ENCODE measurements around the gene MYL9. TPM values are rescaled to one million over a fixed set of nuclear protein-coding genes. Genes with fewer than 3 reads are reported as not detected.

Gene MYL9
- total and polyA plus RNA-seq, 3 experiments from 2014 or later = not detected

GRCh38 chr20:36582322-36582721 lies 41.0 kb downstream of the MYL9 start:
- H3K4me1 ChIP-seq (ENCODE audit: insufficient read depth, low read length) = peaks cover 13% of the 10 kb centered on the region
- ChIA-PET CTCF (interaction anchor here (1.7 kb wide), 1 partner anchor 23 kb away, joined by 5 read pairs; the partner anchor contains the start of gene RAB5IF), POLR2A (no interaction called here)
- H3K4me3 ChIP-seq (ENCODE audit: low read length) = no peak overlapping the region
- H3K4me1 Mint-ChIP-seq = peaks cover 12 to 27% (median 23%) of the 10 kb centered on the region in 3 donors
- peak overlapping the region in 7 of 8 donors; percentile 36 to 88 (median 63) for H3K27ac Mint-ChIP-seq
- H3K9me3 Mint-ChIP-seq = no peaks in the 10 kb centered on the region
- no peaks in the 10 kb centered on the region for H3K9me3 ChIP-seq (ENCODE audit: low read length)
- no peaks in the 10 kb centered on the region for H3K27me3 Mint-ChIP-seq
- peak in 1 of 5 donors; percentile 36 for DNase-seq
- H3K4me3 Mint-ChIP-seq = no peak overlapping the region
- no peaks in the 10 kb centered on the region for H3K27me3 ChIP-seq (ENCODE audit: insufficient read depth, low read length, poor library complexity, severe bottlenecking)
- peaks cover 25% of the 10 kb centered on the region for H3K36me3 ChIP-seq (ENCODE audit: insufficient read depth, low read length)
- no peak overlapping the region for H3K27ac ChIP-seq (ENCODE audit: low read depth, low read length)
- H3K36me3 Mint-ChIP-seq = peaks cover 0 to 57% (median 17%) of the 10 kb centered on the region in 3 donors

GRCh38 chr20:36582821-36583220 lies 41.5 kb downstream of the MYL9 start:
- ChIA-PET POLR2A (no interaction called here), CTCF (interaction anchor here (1.1 to 1.7 kb wide), 2 partner anchors 12 to 23 kb away, joined by 4 to 5 read pairs; partner anchors contain the start of gene RAB5IF)
- H3K36me3 ChIP-seq (ENCODE audit: insufficient read depth, low read length) = peaks cover 25% of the 10 kb centered on the region
- no peaks in the 10 kb centered on the region for H3K27me3 ChIP-seq (ENCODE audit: insufficient read depth, low read length, poor library complexity, severe bottlenecking)
- no peak overlapping the region for H3K4me3 ChIP-seq (ENCODE audit: low read length)
- no peaks in the 10 kb centered on the region for H3K27me3 Mint-ChIP-seq
- H3K4me3 Mint-ChIP-seq = peak overlapping the region in 1 of 7 donors; percentile 63
- H3K9me3 Mint-ChIP-seq = no peaks in the 10 kb centered on the region
- H3K27ac ChIP-seq (ENCODE audit: low read depth, low read length) = no peak overlapping the region
- peaks cover 0 to 58% (median 19%) of the 10 kb centered on the region in 3 donors for H3K36me3 Mint-ChIP-seq
- peaks cover 12% of the 10 kb centered on the region for H3K4me1 ChIP-seq (ENCODE audit: insufficient read depth, low read length)
- H3K9me3 ChIP-seq (ENCODE audit: low read length) = no peaks in the 10 kb centered on the region
- no peak for DNase-seq
- H3K27ac Mint-ChIP-seq = peak overlapping the region in 7 of 8 donors; percentile 17 to 93 (median 54)
- H3K4me1 Mint-ChIP-seq = peaks cover 15 to 32% (median 27%) of the 10 kb centered on the region in 3 donors

- Histone ChIP-seq H3K4me3 (ENCODE audit: low read length) (no peak overlapping the region), H3K4me1 (ENCODE audit: insufficient read depth, low read length) (peaks cover 8% of the 10 kb centered on the region), H3K27ac (ENCODE audit: low read depth, low read length) (no peak overlapping the region), H3K36me3 (ENCODE audit: insufficient read depth, low read length) (peaks cover 18% of the 10 kb centered on the region), H3K27me3 (ENCODE audit: insufficient read depth, low read length, poor library complexity, severe bottlenecking) (no peaks in the 10 kb centered on the region), H3K9me3 (ENCODE audit: low read length) (no peaks in the 10 kb centered on the region)
- DNase-seq = no peak
- Mint-ChIP-seq H3K4me1 (peaks cover 15 to 32% (median 30%) of the 10 kb centered on the region in 3 donors), H3K36me3 (peaks cover 0 to 55% (median 19%) of the 10 kb centered on the region in 3 donors), H3K4me3 (no peak overlapping the region), H3K9me3 (no peaks in the 10 kb centered on the region), H3K27me3 (no peaks in the 10 kb centered on the region), H3K27ac (peak overlapping the region in 5 of 8 donors; percentile 53 to 84 (median 61))
- ChIA-PET POLR2A (no interaction called here), CTCF (interaction anchor here (1.1 to 1.4 kb wide), 2 partner anchors 9 to 11 kb away, joined by 3 to 4 read pairs; no protein-coding TSS in a partner anchor)
Observed at GRCh38 chr20:36584018-36584481, 42.7 kb downstream of the MYL9 start.

GRCh38 chr20:36585410-36586125 lies 44.2 kb downstream of the MYL9 start:
- POLR2A ChIA-PET = interaction anchor here (0.6 to 1.5 kb wide), 4 partner anchors 10 to 38 kb away, joined by 3 to 8 read pairs (median 4); partner anchors contain the start of gene TGIF2
- H3K27ac ChIP-seq (ENCODE audit: low read depth, low read length) = no peak overlapping the region

GRCh38 chr20:36587388-36588070 lies 46.2 kb downstream of the MYL9 start:
- Mint-ChIP-seq H3K27me3 (no peaks in the 10 kb centered on the region), H3K4me1 (peaks cover 21 to 36% (median 34%) of the 10 kb centered on the region in 3 donors), H3K27ac (peak overlapping the region; percentile 33 to 82 (median 76)), H3K36me3 (peaks cover 0 to 53% (median 7%) of the 10 kb centered on the region in 3 donors), H3K4me3 (peak overlapping the region in 1 of 7 donors; percentile 51), H3K9me3 (no peaks in the 10 kb centered on the region)
- H3K27me3 ChIP-seq (ENCODE audit: insufficient read depth, low read length, poor library complexity, severe bottlenecking) = no peaks in the 10 kb centered on the region
- H3K36me3 ChIP-seq (ENCODE audit: insufficient read depth, low read length) = no peaks in the 10 kb centered on the region
- no peaks in the 10 kb centered on the region for H3K9me3 ChIP-seq (ENCODE audit: low read length)
- peaks cover 14% of the 10 kb centered on the region for H3K4me1 ChIP-seq (ENCODE audit: insufficient read depth, low read length)
- no peak overlapping the region for H3K4me3 ChIP-seq (ENCODE audit: low read length)
- ChIA-PET CTCF (interaction anchor here (0.9 to 7.6 kb wide), 6 partner anchors 12 to 167 kb away, joined by 3 to 46 read pairs (median 4); partner anchors contain the start of genes RAB5IF and SLA2), POLR2A (interaction anchor here (1.0 to 2.3 kb wide), 4 partner anchors 9 to 18 kb away, joined by 8 to 17 read pairs (median 12); partner anchors contain the start of genes RAB5IF and TGIF2)
- H3K27ac ChIP-seq (ENCODE audit: low read depth, low read length) = no peak overlapping the region
- no peak for DNase-seq

More at GRCh38 chr20:36585410-36586125, 44.2 kb downstream of the MYL9 start:
- peaks cover 0 to 51% (median 11%) of the 10 kb centered on the region in 3 donors for H3K36me3 Mint-ChIP-seq
- CTCF ChIA-PET = interaction anchor here (1.4 to 7.6 kb wide), 4 partner anchors 10 to 20 kb away, joined by 3 to 46 read pairs (median 4); partner anchors contain the start of genes RAB5IF and TGIF2
- H3K27ac Mint-ChIP-seq = peak overlapping the region in 3 of 8 donors; percentile 15 to 79 (median 49)
- Histone ChIP-seq H3K36me3 (ENCODE audit: insufficient read depth, low read length) (peaks cover 5% of the 10 kb centered on the region), H3K27me3 (ENCODE audit: insufficient read depth, low read length, poor library complexity, severe bottlenecking) (no peaks in the 10 kb centered on the region), H3K4me3 (ENCODE audit: low read length) (no peak overlapping the region), H3K4me1 (ENCODE audit: insufficient read depth, low read length) (peaks cover 8% of the 10 kb centered on the region), H3K9me3 (ENCODE audit: low read length) (no peaks in the 10 kb centered on the region)
- H3K9me3 Mint-ChIP-seq = no peaks in the 10 kb centered on the region
- H3K4me1 Mint-ChIP-seq = peaks cover 14 to 27% (median 26%) of the 10 kb centered on the region in 3 donors
- no peaks in the 10 kb centered on the region for H3K27me3 Mint-ChIP-seq
- no peak overlapping the region for H3K4me3 Mint-ChIP-seq
- DNase-seq = no peak

GRCh38 chr20:36591281-36591680 lies 50.0 kb downstream of the MYL9 start:
- no peaks in the 10 kb centered on the region for H3K9me3 ChIP-seq (ENCODE audit: low read length)
- peaks cover 24% of the 10 kb centered on the region for H3K4me1 ChIP-seq (ENCODE audit: insufficient read depth, low read length)
- no peak overlapping the region for H3K4me3 ChIP-seq (ENCODE audit: low read length)
- no peaks in the 10 kb centered on the region for H3K27me3 ChIP-seq (ENCODE audit: insufficient read depth, low read length, poor library complexity, severe bottlenecking)
- no peaks in the 10 kb centered on the region for H3K36me3 ChIP-seq (ENCODE audit: insufficient read depth, low read length)
- no peaks in the 10 kb centered on the region for H3K9me3 Mint-ChIP-seq
- H3K27me3 Mint-ChIP-seq = no peaks in the 10 kb centered on the region
- H3K4me1 Mint-ChIP-seq = peaks cover 34 to 64% (median 54%) of the 10 kb centered on the region in 3 donors
- CTCF ChIA-PET = interaction anchor here (0.7 to 7.6 kb wide), 7 partner anchors 14 to 324 kb away, joined by 3 to 46 read pairs (median 4); partner anchors contain the start of gene RAB5IF
- H3K4me3 Mint-ChIP-seq = no peak overlapping the region
- no peak overlapping the region for H3K27ac ChIP-seq (ENCODE audit: low read depth, low read length)
- POLR2A ChIA-PET = interaction anchor here (1.2 kb wide), 1 partner anchor 14 kb away, joined by 5 read pairs; no protein-coding TSS in a partner anchor
- peaks cover 0 to 40% (median 7%) of the 10 kb centered on the region in 3 donors for H3K36me3 Mint-ChIP-seq
- peak overlapping the region in 4 of 8 donors; percentile 29 to 95 (median 50) for H3K27ac Mint-ChIP-seq
- no peak for DNase-seq

- CTCF ChIA-PET = interaction anchor here (0.7 to 7.6 kb wide), 12 partner anchors 11 to 323 kb away, joined by 3 to 46 read pairs (median 4); partner anchors contain the start of genes RAB5IF, SLA2 and TGIF2
- no peaks in the 10 kb centered on the region for H3K27me3 ChIP-seq (ENCODE audit: insufficient read depth, low read length, poor library complexity, severe bottlenecking)
- Mint-ChIP-seq H3K27ac (peak overlapping the region; percentile 72 to 95 (median 89)), H3K9me3 (no peaks in the 10 kb centered on the region), H3K27me3 (no peaks in the 10 kb centered on the region), H3K4me3 (peak overlapping the region in 4 of 7 donors; percentile 25 to 66 (median 43)), H3K36me3 (peaks cover 0 to 35% (median 4%) of the 10 kb centered on the region in 3 donors), H3K4me1 (peaks cover 32 to 59% (median 49%) of the 10 kb centered on the region in 3 donors)
- H3K4me1 ChIP-seq (ENCODE audit: insufficient read depth, low read length) = peaks cover 26% of the 10 kb centered on the region
- POLR2A ChIA-PET = interaction anchor here (0.8 to 1.2 kb wide), 3 partner anchors 13 to 19 kb away, joined by 3 to 5 read pairs (median 3); partner anchors contain the start of gene RAB5IF
- no peak overlapping the region for H3K4me3 ChIP-seq (ENCODE audit: low read length)
- peak in 4 of 5 donors; percentile 38 to 77 (median 48) for DNase-seq
- H3K36me3 ChIP-seq (ENCODE audit: insufficient read depth, low read length) = no peaks in the 10 kb centered on the region
- no peaks in the 10 kb centered on the region for H3K9me3 ChIP-seq (ENCODE audit: low read length)
- H3K27ac ChIP-seq (ENCODE audit: low read depth, low read length) = no peak overlapping the region
Observed at GRCh38 chr20:36591854-36592641, 50.7 kb downstream of the MYL9 start.
